ENCODE measurements around the gene BSN. TPM values are rescaled to one million over a fixed set of nuclear protein-coding genes. Genes with fewer than 3 reads are reported as not detected.

The BSN gene
- total RNA-seq, 4 donors from 2014 or later: 0.11 to 0.19 (median 0.16) TPM

- intact Hi-C loops (cut with DNase I): no loop called here
- peaks cover 0 to 8% (median 0%) of the 10 kb centered on the region in 3 donors for H3K4me1 ChIP-seq
- peaks cover 8 to 50% (median 29%) of the 10 kb centered on the region in 3 donors for H3K36me3 ChIP-seq
- no peak overlapping the region for H3K4me3 ChIP-seq
- H3K27ac ChIP-seq: no peak overlapping the region
- 76 to 79% methylated on average over 3 to 6 of the region's 10 CpGs for WGBS, 2 donors
- DNase-seq: no peak
- no peaks in the 10 kb centered on the region for H3K27me3 ChIP-seq
- H3K9me3 ChIP-seq: no peaks in the 10 kb centered on the region
- TF ChIP-seq, protein P1, sequence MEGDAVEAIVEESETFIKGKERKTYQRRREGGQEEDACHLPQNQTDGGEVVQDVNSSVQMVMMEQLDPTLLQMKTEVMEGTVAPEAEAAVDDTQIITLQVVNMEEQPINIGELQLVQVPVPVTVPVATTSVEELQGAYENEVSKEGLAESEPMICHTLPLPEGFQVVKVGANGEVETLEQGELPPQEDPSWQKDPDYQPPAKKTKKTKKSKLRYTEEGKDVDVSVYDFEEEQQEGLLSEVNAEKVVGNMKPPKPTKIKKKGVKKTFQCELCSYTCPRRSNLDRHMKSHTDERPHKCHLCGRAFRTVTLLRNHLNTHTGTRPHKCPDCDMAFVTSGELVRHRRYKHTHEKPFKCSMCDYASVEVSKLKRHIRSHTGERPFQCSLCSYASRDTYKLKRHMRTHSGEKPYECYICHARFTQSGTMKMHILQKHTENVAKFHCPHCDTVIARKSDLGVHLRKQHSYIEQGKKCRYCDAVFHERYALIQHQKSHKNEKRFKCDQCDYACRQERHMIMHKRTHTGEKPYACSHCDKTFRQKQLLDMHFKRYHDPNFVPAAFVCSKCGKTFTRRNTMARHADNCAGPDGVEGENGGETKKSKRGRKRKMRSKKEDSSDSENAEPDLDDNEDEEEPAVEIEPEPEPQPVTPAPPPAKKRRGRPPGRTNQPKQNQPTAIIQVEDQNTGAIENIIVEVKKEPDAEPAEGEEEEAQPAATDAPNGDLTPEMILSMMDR (IDR thresholded peaks at IDR 0.05): no peak
- no peak for TF ChIP-seq POLR2A (IDR thresholded peaks at IDR 0.05)
Observed at GRCh38 chr3:49531218-49531617, 23.1 kb upstream of the BSN start.

DNA sequence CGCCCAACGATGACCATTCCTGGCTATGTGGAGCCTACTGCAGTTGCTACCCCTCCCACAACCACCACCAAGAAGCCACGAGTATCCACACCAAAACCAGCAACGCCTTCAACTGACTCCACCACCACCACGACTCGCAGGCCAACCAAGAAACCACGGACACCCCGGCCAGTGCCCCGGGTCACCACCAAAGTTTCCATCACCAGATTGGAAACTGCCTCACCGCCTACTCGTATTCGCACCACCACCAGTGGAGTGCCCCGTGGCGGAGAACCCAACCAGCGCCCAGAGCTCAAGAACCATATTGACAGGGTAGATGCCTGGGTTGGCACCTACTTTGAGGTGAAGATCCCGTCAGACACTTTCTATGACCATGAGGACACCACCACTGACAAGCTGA is 22.6 kb upstream of the BSN start:
- Histone ChIP-seq H3K27me3 (no peaks in the 10 kb centered on the region), H3K4me1 (peaks cover 0 to 8% (median 0%) of the 10 kb centered on the region in 3 donors), H3K9me3 (no peaks in the 10 kb centered on the region), H3K27ac (no peak overlapping the region), H3K4me3 (no peak overlapping the region), H3K36me3 (peaks cover 8 to 50% (median 29%) of the 10 kb centered on the region in 3 donors)
- no peak for DNase-seq
- WGBS, 2 donors: 83 to 98% methylated on average over 3 to 16 of the region's 16 CpGs
- intact Hi-C loops (cut with DNase I): no loop called here
- no peak for TF ChIP-seq POLR2A (IDR thresholded peaks at IDR 0.05)
- TF ChIP-seq, protein P1 (IDR thresholded peaks at IDR 0.05): no peak

DNA sequence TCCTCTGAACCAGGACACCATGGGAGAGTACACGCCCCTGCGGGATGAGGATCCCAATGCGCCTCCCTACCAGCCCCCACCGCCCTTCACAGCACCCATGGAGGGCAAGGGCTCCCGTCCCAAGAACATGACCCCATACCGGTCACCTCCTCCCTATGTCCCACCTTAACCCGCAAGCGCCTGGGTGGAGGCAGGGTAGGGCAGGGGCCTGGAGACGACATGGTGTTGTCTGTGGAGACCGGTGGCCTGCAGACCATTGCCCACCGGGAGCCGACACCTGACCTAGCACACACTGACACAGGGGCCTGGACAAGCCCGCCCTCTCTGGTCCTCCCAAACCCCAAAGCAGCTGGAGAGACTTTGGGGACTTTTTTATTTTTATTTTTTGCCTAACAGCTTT is 21.2 kb upstream of the BSN start:
- peaks cover 8 to 50% (median 29%) of the 10 kb centered on the region in 3 donors for H3K36me3 ChIP-seq
- TF ChIP-seq POLR2A (IDR thresholded peaks at IDR 0.05): no peak
- TF ChIP-seq, protein P1 (IDR thresholded peaks at IDR 0.05): no peak
- no peak for DNase-seq
- H3K27me3 ChIP-seq: no peaks in the 10 kb centered on the region
- H3K9me3 ChIP-seq: no peaks in the 10 kb centered on the region
- WGBS, 2 donors: 90 to 95% methylated on average over 8 to 9 of the region's 13 CpGs
- H3K4me1 ChIP-seq: peaks cover 0 to 8% (median 0%) of the 10 kb centered on the region in 3 donors
- H3K27ac ChIP-seq: no peak overlapping the region
- intact Hi-C loops (cut with DNase I): no loop called here
- no peak overlapping the region for H3K4me3 ChIP-seq

DNA sequence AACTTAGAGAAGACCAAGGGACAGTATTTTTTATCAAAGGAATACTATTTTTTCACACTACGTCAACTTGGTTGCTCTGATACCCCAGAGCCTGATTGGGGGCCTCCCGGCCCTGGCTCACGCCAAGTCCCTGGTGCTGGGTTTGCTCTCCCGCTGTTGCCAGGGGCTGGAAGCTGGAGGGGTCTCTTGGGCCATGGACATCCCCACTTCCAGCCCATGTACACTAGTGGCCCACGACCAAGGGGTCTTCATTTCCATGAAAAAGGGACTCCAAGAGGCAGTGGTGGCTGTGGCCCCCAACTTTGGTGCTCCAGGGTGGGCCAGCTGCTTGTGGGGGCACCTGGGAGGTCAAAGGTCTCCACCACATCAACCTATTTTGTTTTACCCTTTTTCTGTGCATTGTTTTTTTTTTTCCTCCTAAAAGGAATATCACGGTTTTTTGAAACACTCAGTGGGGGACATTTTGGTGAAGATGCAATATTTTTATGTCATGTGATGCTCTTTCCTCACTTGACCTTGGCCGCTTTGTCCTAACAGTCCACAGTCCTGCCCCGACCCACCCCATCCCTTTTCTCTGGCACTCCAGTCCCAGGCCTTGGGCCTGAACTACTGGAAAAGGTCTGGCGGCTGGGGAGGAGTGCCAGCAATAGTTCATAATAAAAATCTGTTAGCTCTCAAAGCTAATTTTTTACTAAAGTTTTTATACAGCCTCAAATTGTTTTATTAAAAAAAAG is 20.3 kb upstream of the BSN start:
- Histone ChIP-seq H3K4me1 (peaks cover 0 to 8% (median 0%) of the 10 kb centered on the region in 3 donors), H3K27me3 (no peaks in the 10 kb centered on the region), H3K36me3 (peaks cover 8 to 50% (median 29%) of the 10 kb centered on the region in 3 donors), H3K9me3 (no peaks in the 10 kb centered on the region), H3K4me3 (no peak overlapping the region), H3K27ac (peak overlapping the region in 2 of 4 donors; percentile 1 to 51)
- TF ChIP-seq POLR2A (IDR thresholded peaks at IDR 0.05): no peak
- TF ChIP-seq, protein P1 (IDR thresholded peaks at IDR 0.05): no peak
- DNase-seq: no peak
- 85% methylated on average over 9 of the region's 9 CpGs for WGBS, 2 donors
- intact Hi-C loops (cut with DNase I): no loop called here
